ENCODE results near the gene DCAF6.

DNA sequence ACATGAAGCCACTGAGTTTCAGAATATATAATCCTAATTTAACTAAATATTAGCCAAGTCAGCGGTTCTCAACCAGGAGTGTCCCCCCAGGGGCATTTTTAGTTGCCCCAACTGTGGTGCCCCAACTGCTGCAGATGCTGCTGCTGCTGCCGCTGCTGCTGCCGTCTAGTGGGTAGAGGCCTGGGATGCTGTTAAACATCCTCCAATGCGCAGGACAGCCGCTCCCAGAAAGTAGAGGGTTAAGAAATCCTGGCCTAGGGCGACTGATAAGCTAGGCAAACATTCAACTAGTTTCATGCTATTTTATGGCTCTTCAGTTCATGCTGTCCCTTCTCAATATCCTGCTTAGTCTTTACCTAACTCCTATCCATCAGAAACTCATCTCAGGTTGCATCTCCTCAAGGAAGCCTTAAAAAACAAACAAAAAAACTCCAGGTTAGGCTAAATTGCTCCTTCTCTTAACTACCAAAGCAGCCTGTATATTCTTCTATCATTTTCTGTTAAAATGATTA, 9.9 kb upstream of the DCAF6 start:
- TF ChIP-seq, protein P1, sequence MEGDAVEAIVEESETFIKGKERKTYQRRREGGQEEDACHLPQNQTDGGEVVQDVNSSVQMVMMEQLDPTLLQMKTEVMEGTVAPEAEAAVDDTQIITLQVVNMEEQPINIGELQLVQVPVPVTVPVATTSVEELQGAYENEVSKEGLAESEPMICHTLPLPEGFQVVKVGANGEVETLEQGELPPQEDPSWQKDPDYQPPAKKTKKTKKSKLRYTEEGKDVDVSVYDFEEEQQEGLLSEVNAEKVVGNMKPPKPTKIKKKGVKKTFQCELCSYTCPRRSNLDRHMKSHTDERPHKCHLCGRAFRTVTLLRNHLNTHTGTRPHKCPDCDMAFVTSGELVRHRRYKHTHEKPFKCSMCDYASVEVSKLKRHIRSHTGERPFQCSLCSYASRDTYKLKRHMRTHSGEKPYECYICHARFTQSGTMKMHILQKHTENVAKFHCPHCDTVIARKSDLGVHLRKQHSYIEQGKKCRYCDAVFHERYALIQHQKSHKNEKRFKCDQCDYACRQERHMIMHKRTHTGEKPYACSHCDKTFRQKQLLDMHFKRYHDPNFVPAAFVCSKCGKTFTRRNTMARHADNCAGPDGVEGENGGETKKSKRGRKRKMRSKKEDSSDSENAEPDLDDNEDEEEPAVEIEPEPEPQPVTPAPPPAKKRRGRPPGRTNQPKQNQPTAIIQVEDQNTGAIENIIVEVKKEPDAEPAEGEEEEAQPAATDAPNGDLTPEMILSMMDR (IDR thresholded peaks at IDR 0.05): no peak
- TF ChIP-seq POLR2A (IDR thresholded peaks at IDR 0.05): no peak
